CD4-positive, alpha-beta T cell (primary cell): Measurements from ENCODE around the gene SFXN3. TPM values are rescaled to one million over a fixed set of nuclear protein-coding genes. Genes with fewer than 3 reads are reported as not detected.
A peak's percentile ranks its signal among the peaks of the same experiment; 100 is the strongest.

Source experiments
- ATAC-seq: fragments of 200-7000 bp; cut with Tn5 transposase; one replicate; pipeline ENCODE4 v1.10.0; 2022; ENCODE audit warnings: mild to moderate bottlenecking; ENCODE audit not compliant: poor library complexity
- CTCF ChIA-PET: fragments of 350-600 bp; sonication (Branson Sonifier 250); formaldehyde crosslinking; loops from one replicate; lab custom pipeline; 2021; ENCODE audit warnings: antibody characterized with exemption, inconsistent platforms; lab: Charles Lee
- POLR2A ChIA-PET: fragments of 350-600 bp; sonication (Branson Sonifier 250); formaldehyde crosslinking; loops from one replicate; lab custom pipeline; 2021; ENCODE audit warnings: antibody characterized with exemption, inconsistent platforms; lab: Charles Lee
- DNase-seq, 14 experiments: peaks; one replicate each; pipeline ENCODE4 v3.0.0-alpha.2; 2013 to 2020; ENCODE audit warnings: mixed read lengths in 2 of 14
- H3K27ac ChIP-seq, 2 donors: one replicate each; pipeline versions ENCODE4 v1.5.1 to v1.7.0; 2013; ENCODE audit warnings: low read length in 2 of 2, low read depth in 1 of 2, mild to moderate bottlenecking in 1 of 2
- H3K27me3 ChIP-seq, 2 experiments: 1 replicate in 1 of 2; 2 replicates in 1 of 2; pipeline versions ENCODE4 v1.6.1 to v1.7.0; 2013; ENCODE audit warnings: low read length in 2 of 2, control low read depth in 1 of 2, mild to moderate bottlenecking in 1 of 2, moderate library complexity in 1 of 2; ENCODE audit not compliant: insufficient read depth in 2 of 2, control insufficient read depth in 1 of 2
- H3K36me3 ChIP-seq: one replicate; pipeline ENCODE4 v1.6.1; 2013; ENCODE audit warnings: low read length, control low read depth; ENCODE audit not compliant: insufficient read depth
- H3K4me1 ChIP-seq: one replicate; pipeline ENCODE4 v1.6.1; 2013; ENCODE audit warnings: low read length, control low read depth; ENCODE audit not compliant: insufficient read depth
- H3K4me3 ChIP-seq: one replicate; pipeline ENCODE4 v1.5.1; 2013; ENCODE audit warnings: mild to moderate bottlenecking, low read length, moderate library complexity
- H3K9me3 ChIP-seq, 2 experiments: 1 replicate in 1 of 2; 2 replicates in 1 of 2; pipeline versions ENCODE4 v1.6.1 to v1.7.0; 2013; ENCODE audit warnings: low read length in 2 of 2, mild to moderate bottlenecking in 2 of 2, control low read depth in 1 of 2, moderate library complexity in 1 of 2; ENCODE audit not compliant: control insufficient read depth in 1 of 2, insufficient read depth in 1 of 2
- H3K27ac Mint-ChIP-seq: one replicate; pipeline ENCODE4 v1.8.0; 2020; ENCODE audit warnings: mixed read lengths
- H3K27me3 Mint-ChIP-seq: one replicate; pipeline ENCODE4 v1.8.0; 2021; ENCODE audit warnings: mixed read lengths
- H3K36me3 Mint-ChIP-seq: one replicate; pipeline ENCODE4 v1.8.0; 2021; ENCODE audit warnings: low read depth, mixed read lengths
- H3K4me1 Mint-ChIP-seq: one replicate; pipeline ENCODE4 v1.8.0; 2021; ENCODE audit warnings: low read depth, mixed read lengths
- H3K4me3 Mint-ChIP-seq: one replicate; pipeline ENCODE4 v1.8.0; 2020; ENCODE audit warnings: mild to moderate bottlenecking, mixed read lengths
- H3K9me3 Mint-ChIP-seq: one replicate; pipeline ENCODE4 v1.8.0; 2020; ENCODE audit warnings: mixed read lengths
- CTCF ChIP-seq: fragments of 200-600 bp; IDR thresholded peaks from one replicate; pipeline ENCODE4 v1.8.0; 2022; ENCODE audit warnings: antibody characterized with exemption, mild to moderate bottlenecking
- intact Hi-C, 2 experiments: fragments of 100-400 bp; cut with DNase I in 1 of 2; cut with micrococcal nuclease in 1 of 2; formaldehyde crosslinking; loops; one replicate each; pipeline versions ENCODE4 v1.15.1 to v1.9.0; 2023 to 2025; cut with DNase I, micrococcal nuclease
- total RNA-seq, 174 experiments: library from RNA in 2 of 174; stranded (reverse) in 2 of 174; gene quantifications; one replicate each; pipeline ENCODE4 v1.2.3 and lab custom pipeline; 2021 to 2026

Gene SFXN3
- total RNA-seq, 2 experiments from 2014 or later, result 43.2 to 48.3 TPM

GRCh38 chr10:101040061-101040460, 9.0 kb downstream of the SFXN3 start:
- Histone ChIP-seq H3K27ac (no peak overlapping the region), H3K9me3 (no peaks in the 10 kb centered on the region), H3K4me3 (no peak overlapping the region), H3K27me3 (no peaks in the 10 kb centered on the region), H3K4me1 (peaks cover 24% of the 10 kb centered on the region), H3K36me3 (peaks cover 52% of the 10 kb centered on the region)
- ChIA-PET POLR2A (interaction anchor here (0.6 to 4.9 kb wide), 2 partner anchors 9 to 1066 kb away, joined by 4 to 48 read pairs; partner anchors contain the start of genes PDZD7 and SFXN3), CTCF (interaction anchor here (3.7 kb wide), 1 partner anchor 11 kb away, joined by 36 read pairs; no protein-coding TSS in a partner anchor)
- H3K36me3 Mint-ChIP-seq, result peaks cover 48% of the 10 kb centered on the region
- no peak for TF ChIP-seq CTCF
- no peaks in the 10 kb centered on the region for H3K27me3 Mint-ChIP-seq
- intact Hi-C loops, result loop anchor here (5.0 to 10.0 kb wide), 3 partner anchors 102 to 1705 kb away; partner anchors contain the start of genes BLOC1S2 (in 1 of the 2) and WBP1L (in 1 of the 2)
- peaks cover 26% of the 10 kb centered on the region for H3K4me1 Mint-ChIP-seq
- no peaks in the 10 kb centered on the region for H3K9me3 Mint-ChIP-seq
- no peak for ATAC-seq
- H3K4me3 Mint-ChIP-seq, result no peak overlapping the region
- H3K27ac Mint-ChIP-seq, result no peak overlapping the region
- no peak for DNase-seq

GRCh38 chr10:101040851-101041250, 9.8 kb downstream of the SFXN3 start:
- Histone ChIP-seq H3K27ac (no peak overlapping the region), H3K27me3 (no peaks in the 10 kb centered on the region), H3K4me1 (peaks cover 24% of the 10 kb centered on the region), H3K4me3 (no peak overlapping the region), H3K36me3 (peaks cover 45% of the 10 kb centered on the region), H3K9me3 (no peaks in the 10 kb centered on the region)
- H3K4me1 Mint-ChIP-seq, result peaks cover 26% of the 10 kb centered on the region
- peaks cover 42% of the 10 kb centered on the region for H3K36me3 Mint-ChIP-seq
- H3K27ac Mint-ChIP-seq, result no peak overlapping the region
- no peak for TF ChIP-seq CTCF
- H3K27me3 Mint-ChIP-seq, result peaks cover under 1% of the 10 kb centered on the region
- ATAC-seq, result no peak
- POLR2A ChIA-PET, result interaction anchor here (1.3 to 4.9 kb wide), 3 partner anchors 9 to 26 kb away, joined by 4 to 48 read pairs (median 24); partner anchors contain the start of genes PDZD7 and SFXN3
- DNase-seq, result no peak
- intact Hi-C loops, result loop anchor here (1.0 to 10.0 kb wide), 4 partner anchors 27 to 1704 kb away; partner anchors contain the start of genes BLOC1S2 (in 1 of the 2) and WBP1L (in 1 of the 2)
- CTCF ChIA-PET, result interaction anchor here (0.7 to 3.7 kb wide), 13 partner anchors 9 to 755 kb away, joined by 3 to 36 read pairs (median 7); partner anchors contain the start of genes KAZALD1, PDZD7 and SFXN3
- no peaks in the 10 kb centered on the region for H3K9me3 Mint-ChIP-seq
- H3K4me3 Mint-ChIP-seq, result no peak overlapping the region

- H3K27me3 ChIP-seq, result no peaks in the 10 kb centered on the region
- ChIA-PET CTCF (interaction anchor here (0.7 to 3.7 kb wide), 15 partner anchors 9 to 754 kb away, joined by 3 to 36 read pairs (median 6); partner anchors contain the start of genes KAZALD1, PDZD7 and SFXN3), POLR2A (interaction anchor here (1.3 to 4.9 kb wide), 3 partner anchors 9 to 25 kb away, joined by 4 to 48 read pairs (median 24); partner anchors contain the start of genes PDZD7 and SFXN3)
- no peaks in the 10 kb centered on the region for H3K9me3 Mint-ChIP-seq
- no peak overlapping the region for H3K27ac Mint-ChIP-seq
- intact Hi-C loops, result loop anchor here (1.0 to 10.0 kb wide), 4 partner anchors 27 to 1703 kb away; partner anchors contain the start of genes BLOC1S2 (in 1 of the 2) and WBP1L (in 1 of the 2)
- peaks cover 40% of the 10 kb centered on the region for H3K36me3 ChIP-seq
- H3K9me3 ChIP-seq, result no peaks in the 10 kb centered on the region
- no peak overlapping the region for H3K27ac ChIP-seq
- peaks cover 5% of the 10 kb centered on the region for H3K27me3 Mint-ChIP-seq
- H3K36me3 Mint-ChIP-seq, result peaks cover 37% of the 10 kb centered on the region
- peaks cover 24% of the 10 kb centered on the region for H3K4me1 ChIP-seq
- H3K4me1 Mint-ChIP-seq, result peaks cover 26% of the 10 kb centered on the region
- H3K4me3 ChIP-seq, result no peak overlapping the region
- ATAC-seq, result peak; percentile 90
- DNase-seq, result peak; percentile 55 to 88 (median 67)
- peak overlapping the region; percentile 9 for H3K4me3 Mint-ChIP-seq
- TF ChIP-seq CTCF, result peak; percentile 89
Measured at GRCh38 chr10:101041252-101041761, 10.3 kb downstream of the SFXN3 start.
